Loucy (cell line): ENCODE measurements around the gene NLGN1.

ENCODE experiments used
- H2AFZ ChIP-seq: fragments of 200-600 bp; sonication (generic); 2 replicates; pipeline ENCODE4 v1.6.0; 2016; ENCODE audit warnings: antibody characterized with exemption, mild to moderate bottlenecking, low read length, moderate library complexity
- H3F3A ChIP-seq: fragments of 200-600 bp; 2 replicates; pipeline ENCODE4 v1.6.0; 2016; ENCODE audit warnings: antibody characterized with exemption, low read depth, mild to moderate bottlenecking
- H3K27me3 ChIP-seq: fragments of 200-600 bp; sonication (generic); 2 replicates; pipeline ENCODE4 v1.6.1; 2014; ENCODE audit warnings: low read length, mild to moderate bottlenecking; ENCODE audit not compliant: insufficient read depth, poor library complexity, severe bottlenecking
- H3K36me3 ChIP-seq: fragments of 200-600 bp; sonication (generic); 2 replicates; pipeline ENCODE4 v1.6.1; 2016; ENCODE audit warnings: low read length; ENCODE audit not compliant: insufficient read depth
- H3K4me1 ChIP-seq: fragments of 200-600 bp; sonication (generic); 2 replicates; pipeline ENCODE4 v1.5.1; 2014; ENCODE audit warnings: low read length, mild to moderate bottlenecking; ENCODE audit not compliant: insufficient read depth, poor library complexity, severe bottlenecking
- H3K4me2 ChIP-seq: fragments of 200-600 bp; sonication (generic); 2 replicates; pipeline ENCODE4 v1.6.0; 2014; ENCODE audit warnings: antibody characterized with exemption, low read length, low read depth, mild to moderate bottlenecking; ENCODE audit not compliant: poor library complexity, severe bottlenecking
- H3K4me3 ChIP-seq: fragments of 200-600 bp; sonication (generic); 2 replicates; pipeline ENCODE4 v1.5.1; 2014; ENCODE audit warnings: low read length, mild to moderate bottlenecking, mixed read lengths; ENCODE audit not compliant: poor library complexity, severe bottlenecking
- H3K79me2 ChIP-seq: fragments of 200-600 bp; sonication (generic); 2 replicates; pipeline ENCODE4 v1.6.1; 2014; ENCODE audit warnings: low read length; ENCODE audit not compliant: insufficient read depth
- H3K9ac ChIP-seq: fragments of 200-600 bp; sonication (generic); 2 replicates; pipeline ENCODE4 v1.6.0; 2014; ENCODE audit warnings: mild to moderate bottlenecking, low read depth, low read length, moderate library complexity; ENCODE audit not compliant: poor library complexity, severe bottlenecking
- H3K9me2 ChIP-seq: fragments of 200-600 bp; sonication (generic); replicated peaks from 2 replicates; pipeline ENCODE4 v1.6.1; 2016; ENCODE audit warnings: low read depth, low read length, mixed read lengths
- H3K9me3 ChIP-seq: fragments of 200-600 bp; sonication (generic); 2 replicates; pipeline ENCODE4 v1.6.1; 2014; ENCODE audit warnings: mild to moderate bottlenecking, antibody characterized with exemption, low read length, low read depth; ENCODE audit not compliant: insufficient read depth
- H4K20me1 ChIP-seq: fragments of 200-600 bp; sonication (generic); 2 replicates; pipeline ENCODE4 v1.6.0; 2014; ENCODE audit warnings: antibody characterized with exemption, low read length, mild to moderate bottlenecking; ENCODE audit not compliant: insufficient read depth, poor library complexity, severe bottlenecking
- EZH2phosphoT487 ChIP-seq: fragments of 200-600 bp; IDR thresholded peaks from 2 replicates; pipeline ENCODE4 v1.6.1; 2018; ENCODE audit warnings: antibody characterized with exemption, mild to moderate bottlenecking, moderate library complexity, borderline replicate concordance
- TF ChIP-seq, protein P1 (sequence below): fragments of 200-600 bp; sonication (generic); conservative IDR thresholded peaks from 2 replicates; pipeline ENCODE4 v1.5.1; 2014; ENCODE audit warnings: mild to moderate bottlenecking, antibody characterized with exemption, low read length

NLGN1 gene

DNA sequence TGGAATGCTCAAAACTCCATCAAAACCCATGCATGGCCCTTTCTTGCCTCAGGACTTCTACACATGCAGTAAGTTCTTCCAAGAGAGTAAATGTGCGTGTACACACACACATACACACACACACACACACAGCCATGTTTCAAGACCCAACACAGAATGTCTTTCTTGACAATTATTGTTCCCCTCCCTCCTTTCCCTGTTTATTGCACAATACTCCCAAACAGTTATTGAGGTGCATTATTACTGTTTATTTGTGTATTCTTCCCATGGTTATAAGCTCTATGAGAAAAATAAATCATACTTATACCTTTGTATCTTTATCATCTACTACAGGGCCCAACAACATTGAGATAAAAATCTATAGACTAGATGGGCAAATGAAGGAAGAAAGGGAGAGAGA, 937.8 kb downstream of the NLGN1 start:
- H3K79me2 ChIP-seq: no peaks in the 10 kb centered on the region
- H3K4me1 ChIP-seq: no peaks in the 10 kb centered on the region
- TF ChIP-seq, protein P1, sequence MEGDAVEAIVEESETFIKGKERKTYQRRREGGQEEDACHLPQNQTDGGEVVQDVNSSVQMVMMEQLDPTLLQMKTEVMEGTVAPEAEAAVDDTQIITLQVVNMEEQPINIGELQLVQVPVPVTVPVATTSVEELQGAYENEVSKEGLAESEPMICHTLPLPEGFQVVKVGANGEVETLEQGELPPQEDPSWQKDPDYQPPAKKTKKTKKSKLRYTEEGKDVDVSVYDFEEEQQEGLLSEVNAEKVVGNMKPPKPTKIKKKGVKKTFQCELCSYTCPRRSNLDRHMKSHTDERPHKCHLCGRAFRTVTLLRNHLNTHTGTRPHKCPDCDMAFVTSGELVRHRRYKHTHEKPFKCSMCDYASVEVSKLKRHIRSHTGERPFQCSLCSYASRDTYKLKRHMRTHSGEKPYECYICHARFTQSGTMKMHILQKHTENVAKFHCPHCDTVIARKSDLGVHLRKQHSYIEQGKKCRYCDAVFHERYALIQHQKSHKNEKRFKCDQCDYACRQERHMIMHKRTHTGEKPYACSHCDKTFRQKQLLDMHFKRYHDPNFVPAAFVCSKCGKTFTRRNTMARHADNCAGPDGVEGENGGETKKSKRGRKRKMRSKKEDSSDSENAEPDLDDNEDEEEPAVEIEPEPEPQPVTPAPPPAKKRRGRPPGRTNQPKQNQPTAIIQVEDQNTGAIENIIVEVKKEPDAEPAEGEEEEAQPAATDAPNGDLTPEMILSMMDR: no peak
- no peak for TF ChIP-seq EZH2phosphoT487
- H3K9me2 ChIP-seq: no peaks in the 10 kb centered on the region
- H3K9ac ChIP-seq: no peak overlapping the region
- no peaks in the 10 kb centered on the region for H3F3A ChIP-seq
- H3K36me3 ChIP-seq: no peaks in the 10 kb centered on the region
- no peaks in the 10 kb centered on the region for H3K9me3 ChIP-seq
- no peaks in the 10 kb centered on the region for H3K27me3 ChIP-seq
- H3K4me3 ChIP-seq: no peak overlapping the region
- H2AFZ ChIP-seq: no peak overlapping the region
- H4K20me1 ChIP-seq: no peaks in the 10 kb centered on the region
- H3K4me2 ChIP-seq: no peak overlapping the region

DNA sequence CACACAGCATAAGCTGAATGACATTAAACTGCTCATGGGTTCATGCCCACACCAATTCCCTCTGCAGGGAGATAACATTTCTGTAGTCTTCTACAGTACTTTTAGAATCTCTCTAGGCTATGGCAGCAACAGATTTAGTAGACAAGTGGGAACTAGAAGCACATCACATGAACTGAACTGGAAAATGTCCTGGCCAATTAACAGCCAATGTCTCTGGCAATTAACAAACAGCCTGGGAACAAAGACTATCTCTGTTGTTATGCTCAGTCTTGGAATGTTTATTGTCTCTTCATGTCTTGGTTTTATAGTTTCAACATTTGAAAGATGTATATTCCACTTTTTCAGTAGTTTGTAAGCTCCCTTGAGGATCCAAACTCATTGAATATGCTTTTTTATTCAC, 938.4 kb downstream of the NLGN1 start:
- H3K9me2 ChIP-seq: no peaks in the 10 kb centered on the region
- no peak overlapping the region for H3K4me2 ChIP-seq
- no peak for TF ChIP-seq EZH2phosphoT487
- TF ChIP-seq, protein P1: no peak
- H3K79me2 ChIP-seq: no peaks in the 10 kb centered on the region
- no peaks in the 10 kb centered on the region for H4K20me1 ChIP-seq
- no peaks in the 10 kb centered on the region for H3F3A ChIP-seq
- H3K4me1 ChIP-seq: no peaks in the 10 kb centered on the region
- no peak overlapping the region for H3K4me3 ChIP-seq
- no peaks in the 10 kb centered on the region for H3K27me3 ChIP-seq
- H3K9ac ChIP-seq: no peak overlapping the region
- H2AFZ ChIP-seq: no peak overlapping the region
- no peaks in the 10 kb centered on the region for H3K9me3 ChIP-seq
- no peaks in the 10 kb centered on the region for H3K36me3 ChIP-seq
